ENCODE results near the gene DGKG.

The DGKG gene

GRCh38 chr3:186178412-186178811 lies 183.6 kb downstream of the DGKG start:
- DNase-seq (ENCODE audit: low read depth in 4 of 4, low spot score in 1 of 4), result no peak

DNA sequence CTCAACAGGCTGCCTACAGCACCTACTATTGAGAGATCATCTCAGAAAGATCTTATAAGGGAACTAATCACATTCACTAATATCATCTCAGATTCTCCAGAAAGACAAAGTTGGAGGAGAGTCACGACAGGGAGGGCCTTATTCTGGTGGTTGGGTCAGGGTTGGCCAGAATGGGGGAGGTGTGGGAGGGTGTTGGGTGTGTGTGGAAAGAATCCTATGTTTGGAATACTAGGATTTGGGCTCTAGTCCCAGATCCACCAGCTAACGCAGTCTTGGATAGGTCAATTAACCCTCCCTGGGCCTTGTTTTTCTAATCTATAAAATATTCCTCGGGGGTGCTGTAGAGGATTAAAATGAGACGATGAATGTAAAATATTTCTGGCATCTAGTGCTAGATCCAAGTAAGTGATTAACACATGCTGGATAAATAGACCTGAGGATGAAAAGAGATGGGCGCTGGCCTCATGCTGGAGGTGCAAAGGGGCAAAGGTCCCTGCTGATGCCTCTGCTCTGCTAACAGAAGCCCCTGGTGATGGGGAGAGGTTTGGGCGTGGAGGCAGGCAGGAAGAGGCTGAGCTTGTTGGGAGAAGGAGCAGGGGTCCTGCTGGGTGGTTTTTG lies 185.6 kb downstream of the DGKG start:
- DNase-seq (ENCODE audit: low read depth in 4 of 4, low spot score in 1 of 4), result no peak

DNA sequence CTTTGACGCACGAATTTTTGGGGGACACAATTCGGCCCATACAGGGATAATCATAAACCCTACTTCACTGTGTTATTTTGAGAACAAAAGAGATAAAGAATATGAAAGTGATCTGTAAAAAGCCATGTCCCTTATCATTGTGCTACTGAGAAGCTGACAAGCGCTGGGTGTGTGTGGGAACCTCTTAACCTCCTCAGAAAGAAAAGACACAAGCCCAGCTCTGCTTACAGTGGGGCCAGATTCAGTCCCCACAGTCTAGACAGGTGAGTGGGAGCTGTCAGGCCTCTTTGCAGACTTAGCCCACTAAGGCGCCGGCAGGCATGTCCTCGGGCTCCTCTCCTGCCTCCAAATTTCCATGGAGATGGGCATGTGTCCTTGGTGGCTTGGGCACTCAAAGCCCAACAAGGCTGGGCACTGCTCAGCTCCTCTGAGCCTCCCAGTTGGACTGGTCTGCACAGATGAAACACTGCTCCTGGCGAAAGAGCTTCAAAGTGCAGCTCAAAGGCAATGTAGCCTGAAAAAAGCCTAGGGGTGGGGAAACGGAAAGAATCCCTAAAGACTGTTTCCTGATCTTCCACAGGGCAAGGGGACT lies 188.7 kb downstream of the DGKG start:
- DNase-seq (ENCODE audit: low read depth in 4 of 4, low spot score in 1 of 4), result no peak

DNA sequence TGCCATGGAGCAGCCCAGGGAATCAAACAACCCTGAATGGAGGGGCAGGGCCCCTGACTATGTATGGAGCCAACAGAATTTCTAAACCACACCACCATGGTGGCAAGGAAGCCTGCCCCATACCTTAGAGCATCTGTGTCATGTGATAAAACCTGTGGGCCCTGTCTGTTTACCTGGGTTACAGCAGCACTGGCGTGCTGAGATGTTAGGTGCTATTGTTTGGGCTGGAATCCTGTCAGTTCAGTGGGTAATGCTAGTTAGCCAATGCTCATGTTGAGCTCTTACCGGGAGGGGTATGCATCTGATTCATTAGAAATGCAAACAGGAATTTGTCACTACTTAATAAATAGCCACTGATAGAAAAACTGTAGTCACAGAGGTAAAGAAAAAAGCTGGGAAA lies 189.7 kb downstream of the DGKG start:
- DNase-seq (ENCODE audit: low read depth in 4 of 4, low spot score in 1 of 4), result no peak

- no peak for DNase-seq (ENCODE audit: low read depth in 4 of 4, low spot score in 1 of 4)
Measured at GRCh38 chr3:186171521-186171920, 190.5 kb downstream of the DGKG start.

DNA sequence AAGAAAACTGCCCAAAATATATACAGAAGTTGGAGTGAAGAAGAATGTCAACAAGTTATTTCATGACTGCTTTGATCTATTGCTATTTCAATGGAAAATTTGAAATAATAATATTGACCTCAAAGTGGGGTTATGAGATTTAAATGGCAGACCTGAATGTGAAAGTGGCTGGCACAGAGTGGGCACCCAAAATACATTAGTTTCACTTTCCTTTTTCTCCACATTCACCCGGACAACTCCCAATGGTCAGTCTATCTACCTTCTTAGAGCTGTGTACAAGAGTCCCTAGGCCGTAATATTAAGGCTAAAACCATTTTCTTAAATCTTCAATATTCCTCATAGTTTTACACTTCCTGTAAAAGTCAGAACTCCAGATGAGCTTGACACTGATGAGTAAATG lies 191.5 kb downstream of the DGKG start:
- no peak for DNase-seq (ENCODE audit: low read depth in 4 of 4, low spot score in 1 of 4)

- no peak for DNase-seq (ENCODE audit: low read depth in 4 of 4, low spot score in 1 of 4)
Measured at GRCh38 chr3:186169379-186169778, 192.7 kb downstream of the DGKG start.

DNA sequence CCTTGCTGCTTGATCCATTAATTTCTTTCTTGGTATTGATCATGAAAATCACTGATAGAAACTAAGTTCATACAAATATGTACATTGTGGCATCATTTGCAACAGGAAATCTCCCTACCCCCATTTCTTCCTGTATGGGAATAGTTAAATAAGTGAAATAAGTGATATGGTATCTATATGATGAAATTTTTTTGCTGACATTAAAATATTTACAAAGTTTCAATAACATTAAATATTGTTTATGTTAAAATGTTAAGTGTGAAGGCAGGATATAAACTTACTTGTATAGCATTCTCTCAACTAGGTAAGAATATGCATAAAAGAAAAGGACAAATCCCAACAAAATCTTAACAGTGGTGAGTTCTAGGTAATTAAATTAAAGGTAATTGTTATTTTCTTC lies 193.1 kb downstream of the DGKG start:
- DNase-seq (ENCODE audit: low read depth in 4 of 4, low spot score in 1 of 4), result no peak

- DNase-seq (ENCODE audit: low read depth in 4 of 4, low spot score in 1 of 4), result no peak
Measured at GRCh38 chr3:186167646-186168395, 194.2 kb downstream of the DGKG start.

GRCh38 chr3:186166491-186167288 lies 195.3 kb downstream of the DGKG start:
- no peak for DNase-seq (ENCODE audit: low read depth in 4 of 4, low spot score in 1 of 4)

- no peak for DNase-seq (ENCODE audit: low read depth in 4 of 4, low spot score in 1 of 4)
Measured at GRCh38 chr3:186166036-186166435, 196.0 kb downstream of the DGKG start.

DNA sequence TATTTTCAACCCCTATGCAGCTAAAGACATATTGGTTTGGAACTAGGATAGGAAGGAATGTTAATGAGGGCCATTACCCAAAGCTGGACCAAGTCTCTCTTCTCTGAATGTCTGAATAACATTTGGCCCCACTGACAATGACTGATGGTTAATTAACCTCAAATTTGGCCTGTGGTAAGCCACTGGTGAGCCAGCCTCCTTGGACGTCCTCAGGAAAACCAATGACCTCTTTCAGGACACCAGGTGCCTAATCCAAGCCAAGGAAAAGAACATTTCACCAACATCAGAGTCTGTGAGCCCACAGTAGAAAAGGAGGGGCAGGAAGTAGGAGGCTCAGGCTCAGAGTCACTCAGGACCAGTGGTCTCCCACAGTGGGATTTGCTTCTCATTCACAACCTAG lies 196.7 kb downstream of the DGKG start:
- DNase-seq (ENCODE audit: low read depth in 4 of 4, low spot score in 1 of 4), result no peak

DNA sequence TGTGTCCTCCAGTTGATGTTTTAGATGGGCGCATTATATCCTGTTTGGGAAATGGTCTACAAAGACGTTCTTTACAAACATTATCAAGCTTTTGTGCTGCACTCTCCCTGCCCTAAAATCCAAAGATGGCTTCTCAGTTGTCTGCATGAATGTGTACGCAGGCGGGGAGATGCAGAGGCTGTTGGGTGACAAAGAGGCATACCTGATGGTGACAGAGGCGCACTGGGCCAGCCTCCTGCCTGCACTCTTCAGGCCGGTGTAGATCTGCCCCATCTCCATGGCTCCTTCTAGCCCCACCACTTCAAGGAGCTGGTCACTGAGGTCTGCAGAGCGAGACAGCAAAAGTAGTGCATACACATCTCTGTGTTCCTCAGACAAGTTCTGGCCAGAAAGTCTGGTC lies 197.3 kb downstream of the DGKG start:
- DNase-seq (ENCODE audit: low read depth in 4 of 4, low spot score in 1 of 4), result no peak

GRCh38 chr3:186162221-186162620 lies 199.8 kb downstream of the DGKG start:
- no peak for DNase-seq (ENCODE audit: low read depth in 4 of 4, low spot score in 1 of 4)

GRCh38 chr3:186160691-186161243 lies 201.3 kb downstream of the DGKG start:
- DNase-seq (ENCODE audit: low read depth in 4 of 4, low spot score in 1 of 4), result no peak

DNA sequence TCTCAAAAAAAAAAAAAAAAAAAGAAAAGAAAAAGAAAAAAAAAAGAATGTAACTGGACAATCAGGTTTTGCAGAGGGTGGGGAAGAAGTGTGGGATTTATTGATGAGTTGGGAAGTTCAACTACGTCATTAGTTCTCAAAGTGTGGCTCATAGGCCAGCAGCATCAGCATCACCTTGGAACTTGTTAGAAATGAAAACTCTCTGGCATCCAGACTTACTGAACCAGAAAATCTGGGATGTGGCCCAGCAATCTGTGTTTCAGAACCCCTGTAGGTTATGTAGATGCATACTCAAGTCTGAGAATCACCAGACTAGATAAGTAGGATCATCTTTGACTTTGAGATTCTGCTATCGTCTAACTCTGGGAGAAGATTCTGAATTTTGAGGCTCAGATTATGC lies 207.4 kb downstream of the DGKG start:
- DNase-seq (ENCODE audit: low read depth in 4 of 4, low spot score in 1 of 4), result no peak

DNA sequence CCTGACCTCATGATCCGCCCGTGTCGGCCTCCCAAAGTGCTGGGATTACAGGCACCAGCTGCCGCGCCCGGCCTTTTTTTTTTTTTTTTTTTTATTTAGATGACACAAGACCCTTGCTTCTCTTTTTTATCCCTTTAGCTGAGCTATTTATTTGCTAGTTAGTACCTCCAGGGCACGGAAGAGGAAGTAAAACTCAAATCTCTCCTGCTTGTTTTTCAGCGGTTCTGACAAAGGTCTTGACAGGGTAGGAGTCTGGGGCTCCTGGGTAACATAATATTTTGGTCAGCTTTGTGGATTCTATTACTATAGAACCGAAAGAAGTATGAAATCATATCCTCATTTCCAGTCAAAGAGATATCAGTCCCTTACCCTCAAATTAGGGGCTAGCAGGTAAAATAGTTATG lies 209.1 kb downstream of the DGKG start:
- no peak for DNase-seq (ENCODE audit: low read depth in 4 of 4, low spot score in 1 of 4)

DNA sequence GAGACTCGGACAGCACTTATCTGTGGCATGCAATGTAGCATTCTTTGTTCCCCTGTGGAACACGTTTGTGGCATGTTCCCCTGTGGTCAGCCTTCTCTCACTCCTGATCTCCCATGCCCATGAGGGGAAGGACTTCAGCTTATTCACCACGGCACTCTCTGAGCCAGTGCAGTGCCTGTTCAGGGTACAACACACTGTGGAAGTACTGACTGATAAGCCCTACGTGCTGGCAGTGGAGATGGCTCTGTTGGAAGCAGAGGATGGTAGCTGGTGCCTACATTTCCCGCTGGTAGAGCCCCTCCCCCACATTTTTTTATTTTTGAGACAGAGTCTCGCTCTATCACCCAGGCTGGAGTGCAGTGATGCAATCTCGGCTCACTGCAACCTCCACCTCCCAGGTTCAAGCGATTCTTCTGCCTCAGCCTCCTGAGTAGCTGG lies 209.7 kb downstream of the DGKG start:
- no peak for DNase-seq (ENCODE audit: low read depth in 4 of 4, low spot score in 1 of 4)

DNA sequence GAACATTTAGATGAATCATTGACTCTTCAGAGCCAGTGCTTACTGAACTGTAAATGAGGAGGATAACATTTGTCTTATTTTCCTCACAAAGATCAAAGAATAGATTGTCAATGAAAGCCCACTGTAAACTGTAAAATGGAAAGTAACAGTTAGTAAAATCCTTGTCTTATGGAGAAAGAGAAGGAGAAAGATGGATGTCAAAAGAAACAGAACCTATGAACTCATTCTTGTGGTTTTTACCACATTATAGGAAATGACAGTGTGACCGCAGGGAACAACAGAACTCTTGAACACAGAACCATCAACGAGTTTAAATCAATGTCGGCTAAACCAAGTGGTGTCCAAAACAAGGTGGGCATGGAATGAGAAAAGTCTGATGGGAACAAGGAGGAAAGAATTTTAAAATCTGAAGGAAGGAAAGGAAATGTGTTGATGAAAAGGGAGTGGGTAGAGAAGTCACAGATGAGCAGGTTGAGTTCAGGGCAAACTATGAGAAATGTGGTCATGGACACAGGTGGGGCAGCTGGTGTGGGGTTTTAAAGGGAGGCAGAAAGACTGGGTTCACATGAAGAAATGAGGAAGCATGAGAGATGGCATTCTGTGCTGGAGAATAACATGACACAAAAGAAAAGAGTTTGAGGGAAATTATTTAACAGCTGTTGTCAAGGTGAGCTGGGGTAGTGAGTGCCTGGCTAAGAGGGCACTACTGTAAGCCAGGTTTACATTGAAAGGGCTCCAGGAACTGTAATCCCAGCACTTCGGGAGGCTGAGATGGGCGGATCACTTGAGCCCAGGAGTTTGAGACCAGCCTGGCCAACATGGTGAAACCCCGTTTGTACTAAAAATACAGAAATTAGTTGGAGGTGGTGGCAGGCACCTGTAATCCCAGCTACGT lies 210.7 kb downstream of the DGKG start:
- no peak for DNase-seq (ENCODE audit: low read depth in 4 of 4, low spot score in 1 of 4)

DNA sequence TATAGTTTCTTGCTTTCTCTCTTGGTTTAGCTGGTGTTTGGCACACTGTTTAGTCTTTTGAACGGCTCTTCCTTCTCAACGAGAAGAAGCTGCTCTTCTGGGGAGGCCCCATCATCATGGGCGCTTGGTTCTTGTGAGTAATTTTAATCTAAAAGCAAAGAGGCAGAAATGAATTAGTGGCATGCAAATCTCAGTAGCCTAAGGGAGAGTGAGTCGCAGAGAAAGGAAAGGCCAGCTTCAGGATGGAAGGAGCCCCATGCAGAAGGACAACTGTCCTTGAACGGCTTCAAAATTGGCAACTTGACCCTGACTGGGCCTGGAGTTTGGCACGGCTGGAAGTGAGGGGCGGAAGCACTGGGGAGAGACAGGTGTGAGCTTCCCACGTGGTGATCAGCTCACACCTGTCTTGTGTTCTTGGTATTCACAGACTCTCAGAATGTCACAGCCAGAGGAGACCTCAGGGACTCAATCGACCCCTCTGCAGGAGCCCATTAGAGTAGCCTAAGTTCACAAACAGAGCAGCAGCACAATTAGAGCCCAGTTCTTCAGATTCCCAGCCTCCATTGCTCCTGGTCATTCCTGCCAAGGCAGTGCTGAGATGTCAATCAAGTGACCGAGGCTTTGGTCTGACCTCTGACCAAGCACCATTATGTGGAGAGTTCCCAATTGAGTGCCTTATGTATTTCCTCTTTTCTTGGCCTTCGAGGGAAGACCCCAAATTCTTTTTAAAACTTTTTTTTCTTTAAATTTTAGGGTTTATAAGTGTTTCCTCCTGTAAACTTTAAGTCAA lies 211.8 kb downstream of the DGKG start:
- DNase-seq (ENCODE audit: low read depth in 4 of 4, low spot score in 1 of 4), result no peak
